Activated T-helper 17 cell treated with anti-CD3 and anti-CD28 coated beads, Interleukin-2, amount 50 U/mL, for 72 hours (primary cell): ENCODE measurements around the gene CCSER1. TPM values are rescaled to one million over a fixed set of nuclear protein-coding genes. Genes with fewer than 3 reads are reported as not detected.
"Not testable (repeated sequence)": the region's sequence is repeated elsewhere in the genome, so short reads cannot be mapped to it uniquely, and the experiment has no call there.

ENCODE experiments used
- ATAC-seq: fragments of 150-1000 bp; cut with Tn5 transposase; replicated peaks from 2 replicates; pipeline ENCODE4 v1.10.0; 2021; ENCODE audit warnings: mild to moderate bottlenecking, moderate library complexity
- H3K27ac Mint-ChIP-seq: one replicate; pipeline ENCODE4 v1.8.0; 2022; ENCODE audit warnings: mixed read lengths
- H3K27me3 Mint-ChIP-seq: one replicate; pipeline ENCODE4 v1.8.0; 2022; ENCODE audit warnings: mixed read lengths
- H3K36me3 Mint-ChIP-seq: one replicate; pipeline ENCODE4 v1.8.0; 2022; ENCODE audit warnings: low read depth, mild to moderate bottlenecking, mixed read lengths
- H3K4me1 Mint-ChIP-seq: one replicate; pipeline ENCODE4 v1.8.0; 2022; ENCODE audit warnings: mixed read lengths
- H3K4me3 Mint-ChIP-seq: one replicate; pipeline ENCODE4 v1.8.0; 2022; ENCODE audit warnings: mild to moderate bottlenecking, mixed read lengths
- H3K9me3 Mint-ChIP-seq: one replicate; pipeline ENCODE4 v1.8.0; 2022; ENCODE audit warnings: mixed read lengths
- total RNA-seq, 2 donors: library from RNA; stranded (reverse); gene quantifications; one replicate each; pipeline ENCODE4 v1.2.3, GENCODE V29; 2022

CCSER1 gene
- total RNA-seq, 2 donors from 2014 or later: 0.64 to 0.78 TPM

- H3K4me1 Mint-ChIP-seq: no peaks in the 10 kb centered on the region
- no peak overlapping the region for H3K4me3 Mint-ChIP-seq
- ATAC-seq: no peak
- H3K36me3 Mint-ChIP-seq: no peaks in the 10 kb centered on the region
- peaks cover 3% of the 10 kb centered on the region for H3K27me3 Mint-ChIP-seq
- H3K9me3 Mint-ChIP-seq: peaks cover 4% of the 10 kb centered on the region
- H3K27ac Mint-ChIP-seq: no peak overlapping the region
Observed at GRCh38 chr4:90445380-90445779, 318.2 kb downstream of the CCSER1 start.

- Mint-ChIP-seq H3K4me1 (no peaks in the 10 kb centered on the region), H3K36me3 (no peaks in the 10 kb centered on the region), H3K9me3 (peaks cover 9% of the 10 kb centered on the region), H3K27ac (no peak overlapping the region), H3K4me3 (no peak overlapping the region), H3K27me3 (no peaks in the 10 kb centered on the region)
- no peak for ATAC-seq
Observed at GRCh38 chr4:90449626-90450025, 322.4 kb downstream of the CCSER1 start.

- Mint-ChIP-seq H3K27ac (no peak overlapping the region), H3K27me3 (no peaks in the 10 kb centered on the region), H3K36me3 (no peaks in the 10 kb centered on the region), H3K9me3 (peaks cover 5% of the 10 kb centered on the region), H3K4me1 (no peaks in the 10 kb centered on the region), H3K4me3 (no peak overlapping the region)
- no peak for ATAC-seq
Observed at GRCh38 chr4:90456891-90457290, 329.7 kb downstream of the CCSER1 start.

GRCh38 chr4:90457817-90458216, 330.6 kb downstream of the CCSER1 start:
- ATAC-seq: no peak
- Mint-ChIP-seq H3K36me3 (no peaks in the 10 kb centered on the region), H3K27ac (no peak overlapping the region), H3K4me3 (no peak overlapping the region), H3K9me3 (peaks cover 5% of the 10 kb centered on the region), H3K4me1 (no peaks in the 10 kb centered on the region), H3K27me3 (no peaks in the 10 kb centered on the region)

- H3K27ac Mint-ChIP-seq: no peak overlapping the region
- H3K4me1 Mint-ChIP-seq: no peaks in the 10 kb centered on the region
- H3K9me3 Mint-ChIP-seq: peaks cover 5% of the 10 kb centered on the region
- no peaks in the 10 kb centered on the region for H3K27me3 Mint-ChIP-seq
- ATAC-seq: no peak
- H3K4me3 Mint-ChIP-seq: no peak overlapping the region
- H3K36me3 Mint-ChIP-seq: no peaks in the 10 kb centered on the region
Observed at GRCh38 chr4:90458576-90458975, 331.4 kb downstream of the CCSER1 start.

GRCh38 chr4:90474484-90474883, 347.3 kb downstream of the CCSER1 start:
- no peaks in the 10 kb centered on the region for H3K27me3 Mint-ChIP-seq
- H3K36me3 Mint-ChIP-seq: no peaks in the 10 kb centered on the region
- no peak overlapping the region for H3K4me3 Mint-ChIP-seq
- no peak for ATAC-seq
- H3K4me1 Mint-ChIP-seq: no peaks in the 10 kb centered on the region
- H3K9me3 Mint-ChIP-seq: no peaks in the 10 kb centered on the region
- no peak overlapping the region for H3K27ac Mint-ChIP-seq

- no peak overlapping the region for H3K4me3 Mint-ChIP-seq
- H3K9me3 Mint-ChIP-seq: no peaks in the 10 kb centered on the region
- H3K27me3 Mint-ChIP-seq: no peaks in the 10 kb centered on the region
- no peaks in the 10 kb centered on the region for H3K36me3 Mint-ChIP-seq
- no peak overlapping the region for H3K27ac Mint-ChIP-seq
- no peaks in the 10 kb centered on the region for H3K4me1 Mint-ChIP-seq
- no peak for ATAC-seq
Observed at GRCh38 chr4:90476019-90476418, 348.8 kb downstream of the CCSER1 start.

- Mint-ChIP-seq H3K4me3 (no peak overlapping the region), H3K27me3 (no peaks in the 10 kb centered on the region), H3K36me3 (no peaks in the 10 kb centered on the region), H3K9me3 (no peaks in the 10 kb centered on the region), H3K4me1 (no peaks in the 10 kb centered on the region), H3K27ac (no peak overlapping the region)
- ATAC-seq: no peak
Observed at GRCh38 chr4:90476586-90476985, 349.4 kb downstream of the CCSER1 start.

GRCh38 chr4:90484894-90485293, 357.7 kb downstream of the CCSER1 start:
- not testable (repeated sequence) for H3K4me3 Mint-ChIP-seq, H3K36me3 Mint-ChIP-seq, ATAC-seq, H3K27me3 Mint-ChIP-seq, H3K9me3 Mint-ChIP-seq, H3K4me1 Mint-ChIP-seq, H3K27ac Mint-ChIP-seq

- peaks cover 11% of the 10 kb centered on the region for H3K9me3 Mint-ChIP-seq
- H3K27me3 Mint-ChIP-seq: no peaks in the 10 kb centered on the region
- H3K36me3 Mint-ChIP-seq: no peaks in the 10 kb centered on the region
- H3K4me3 Mint-ChIP-seq: no peak overlapping the region
- no peak overlapping the region for H3K27ac Mint-ChIP-seq
- peaks cover 5% of the 10 kb centered on the region for H3K4me1 Mint-ChIP-seq
- ATAC-seq: peak; percentile 72
Observed at GRCh38 chr4:90486346-90486745, 359.2 kb downstream of the CCSER1 start.

GRCh38 chr4:90495211-90495610, 368.0 kb downstream of the CCSER1 start:
- H3K9me3 Mint-ChIP-seq: peaks cover 8% of the 10 kb centered on the region
- H3K27me3 Mint-ChIP-seq: no peaks in the 10 kb centered on the region
- no peak for ATAC-seq
- no peaks in the 10 kb centered on the region for H3K4me1 Mint-ChIP-seq
- H3K36me3 Mint-ChIP-seq: no peaks in the 10 kb centered on the region
- H3K4me3 Mint-ChIP-seq: no peak overlapping the region
- no peak overlapping the region for H3K27ac Mint-ChIP-seq

GRCh38 chr4:90495936-90496335, 368.7 kb downstream of the CCSER1 start:
- H3K4me3 Mint-ChIP-seq: no peak overlapping the region
- H3K4me1 Mint-ChIP-seq: no peaks in the 10 kb centered on the region
- no peak overlapping the region for H3K27ac Mint-ChIP-seq
- peaks cover 8% of the 10 kb centered on the region for H3K9me3 Mint-ChIP-seq
- no peak for ATAC-seq
- H3K36me3 Mint-ChIP-seq: no peaks in the 10 kb centered on the region
- no peaks in the 10 kb centered on the region for H3K27me3 Mint-ChIP-seq

GRCh38 chr4:90498175-90498574, 371.0 kb downstream of the CCSER1 start:
- Mint-ChIP-seq H3K27me3 (no peaks in the 10 kb centered on the region), H3K9me3 (no peaks in the 10 kb centered on the region)
- no peak for ATAC-seq

GRCh38 chr4:90503677-90504076, 376.5 kb downstream of the CCSER1 start:
- no peak for ATAC-seq
- Mint-ChIP-seq H3K36me3 (no peaks in the 10 kb centered on the region), H3K27ac (no peak overlapping the region), H3K4me1 (no peaks in the 10 kb centered on the region), H3K9me3 (peaks cover 7% of the 10 kb centered on the region), H3K27me3 (no peaks in the 10 kb centered on the region), H3K4me3 (no peak overlapping the region)

More at GRCh38 chr4:90498175-90498574, 371.0 kb downstream of the CCSER1 start:
- Mint-ChIP-seq H3K4me1 (no peaks in the 10 kb centered on the region), H3K36me3 (no peaks in the 10 kb centered on the region), H3K4me3 (no peak overlapping the region), H3K27ac (no peak overlapping the region)

GRCh38 chr4:90515191-90515590, 388.0 kb downstream of the CCSER1 start:
- ATAC-seq: no peak
- Mint-ChIP-seq H3K9me3 (no peaks in the 10 kb centered on the region), H3K27ac (no peak overlapping the region), H3K36me3 (no peaks in the 10 kb centered on the region), H3K4me3 (no peak overlapping the region), H3K4me1 (no peaks in the 10 kb centered on the region), H3K27me3 (no peaks in the 10 kb centered on the region)

- Mint-ChIP-seq H3K4me3 (no peak overlapping the region), H3K4me1 (no peaks in the 10 kb centered on the region), H3K36me3 (no peaks in the 10 kb centered on the region), H3K27ac (no peak overlapping the region), H3K9me3 (no peaks in the 10 kb centered on the region), H3K27me3 (no peaks in the 10 kb centered on the region)
- ATAC-seq: no peak
Observed at GRCh38 chr4:90528551-90528950, 401.4 kb downstream of the CCSER1 start.
